Activated naive CD8-positive, alpha-beta T cell treated with anti-CD3 and anti-CD28 coated beads, Interleukin-2, amount 50 U/mL, for 16 hours (primary cell): Measurements from ENCODE around the gene JMJD1C.
A peak's percentile ranks its signal among the peaks of the same experiment; 100 is the strongest.

Source experiments
- DNase-seq: peaks from one replicate; pipeline ENCODE4 v3.0.0-alpha.2; 2020; ENCODE audit warnings: low read depth, low spot score

Gene JMJD1C

DNA sequence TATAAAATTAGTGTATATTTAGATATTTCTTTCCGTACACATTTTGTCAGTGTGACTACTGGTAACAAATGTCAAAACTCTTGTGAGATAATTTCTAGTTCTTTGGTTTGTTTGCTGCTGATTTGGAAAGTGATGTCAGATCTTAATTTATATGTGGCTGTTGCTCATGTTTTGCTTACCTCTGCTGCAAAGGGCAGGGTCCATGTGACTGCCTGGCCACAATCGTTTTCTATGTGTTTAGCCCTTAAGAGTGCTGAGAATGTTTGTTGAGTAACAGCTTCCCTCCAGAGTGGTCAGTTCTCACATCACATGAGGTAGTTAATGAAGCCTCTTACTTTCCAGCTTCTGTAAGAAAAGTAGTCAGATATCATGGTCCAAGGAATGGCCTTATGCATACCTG lies 328.5 kb downstream of the JMJD1C start:
- DNase-seq = no peak

DNA sequence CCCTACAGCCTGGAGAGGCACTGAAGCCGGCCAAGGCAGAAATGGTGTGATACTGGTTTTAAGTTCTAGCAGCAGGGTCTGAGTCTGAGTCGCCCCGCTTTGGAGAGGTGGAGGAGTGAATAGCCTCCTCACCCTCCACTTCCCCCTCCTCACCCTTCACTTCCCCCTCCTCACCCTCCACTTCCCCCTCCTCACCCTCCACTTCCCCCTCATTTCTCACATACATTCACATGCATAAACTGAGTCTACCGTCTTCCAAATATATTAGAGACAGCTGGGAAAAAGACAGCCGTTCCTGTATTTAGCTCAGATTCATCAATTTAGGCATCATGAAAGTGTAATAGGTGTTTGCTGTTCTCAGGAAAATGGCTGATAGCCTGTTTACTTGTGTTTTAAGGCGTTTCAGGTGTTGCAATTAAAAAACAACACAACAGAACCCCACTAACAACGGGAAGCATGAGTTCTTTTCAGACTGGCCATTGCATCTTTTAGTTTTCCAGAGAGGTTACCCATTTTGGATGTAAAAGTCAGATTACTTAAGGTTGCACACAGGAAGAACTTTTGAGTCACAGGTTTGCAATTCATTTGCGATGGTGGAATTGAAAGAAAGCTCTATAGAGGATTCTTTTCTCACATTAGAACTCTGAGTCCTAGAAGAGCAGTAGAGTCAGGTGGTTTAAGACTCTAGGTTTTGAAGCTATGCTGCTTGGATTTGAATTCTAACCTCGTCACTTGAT lies 331.8 kb downstream of the JMJD1C start:
- DNase-seq = no peak

DNA sequence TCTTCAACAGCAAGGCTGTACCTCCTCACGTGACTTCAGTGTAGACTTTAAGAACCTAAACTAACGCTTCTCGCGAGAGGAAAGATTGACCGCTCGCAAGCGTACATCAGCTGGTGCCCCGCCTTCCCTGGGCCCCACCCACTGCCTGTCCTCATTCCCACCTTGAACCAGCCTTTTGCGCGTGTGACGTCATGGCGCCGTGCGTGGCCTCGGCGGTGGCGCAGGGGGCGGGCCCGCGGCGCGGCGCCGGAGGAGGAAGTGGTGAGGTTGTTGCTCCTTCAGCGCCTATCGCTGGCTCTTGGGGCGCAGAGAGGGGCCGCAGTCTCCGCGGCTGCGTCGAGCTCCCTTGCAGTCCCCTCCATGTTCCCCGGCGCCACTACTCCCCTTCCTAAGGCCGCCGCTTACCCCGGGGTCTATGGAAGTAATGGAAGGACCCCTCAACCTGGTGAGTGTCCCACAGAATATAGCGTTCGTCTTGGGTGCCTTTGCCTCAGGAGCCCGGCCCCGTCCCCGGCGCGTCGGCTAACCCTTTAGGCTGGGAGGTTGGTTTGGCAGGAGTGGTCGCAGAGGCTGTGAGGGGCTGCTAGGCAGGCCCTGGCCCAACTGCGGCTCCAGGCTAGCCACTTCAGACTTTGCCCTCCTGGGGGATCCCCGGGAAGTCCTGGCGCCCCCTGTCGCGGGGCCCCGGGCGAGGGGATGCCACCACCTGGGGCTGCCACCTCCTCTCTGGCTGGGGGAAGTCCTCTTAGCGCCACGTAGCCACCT lies 332.5 kb downstream of the JMJD1C start, which contains the start of gene NRBF2:
NRBF2 (plus strand) TSS at position 273 of the 765 bp plus-strand sequence; CDS start at position 416, 143 bp downstream.
- DNase-seq = peak; percentile 93

DNA sequence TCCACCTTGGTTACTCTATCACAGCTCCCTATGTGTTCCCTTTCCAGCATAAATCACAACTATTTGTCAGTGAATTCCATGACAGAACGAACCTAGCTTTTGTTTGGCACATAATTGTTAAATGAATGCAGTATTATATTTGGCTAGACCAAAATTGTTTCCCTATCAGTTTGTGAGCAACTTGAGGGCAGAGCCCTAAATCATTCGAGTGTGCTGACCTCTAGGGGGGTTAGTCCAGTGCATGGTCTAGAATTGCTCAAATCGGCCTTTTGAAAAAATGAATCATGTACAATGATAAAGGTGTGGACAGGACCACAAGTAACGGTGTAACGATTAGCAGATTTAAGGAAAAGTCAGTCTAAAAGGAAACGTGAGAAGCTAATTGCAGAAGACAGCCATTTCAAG lies 333.1 kb downstream of the JMJD1C start:
- DNase-seq = no peak

DNA sequence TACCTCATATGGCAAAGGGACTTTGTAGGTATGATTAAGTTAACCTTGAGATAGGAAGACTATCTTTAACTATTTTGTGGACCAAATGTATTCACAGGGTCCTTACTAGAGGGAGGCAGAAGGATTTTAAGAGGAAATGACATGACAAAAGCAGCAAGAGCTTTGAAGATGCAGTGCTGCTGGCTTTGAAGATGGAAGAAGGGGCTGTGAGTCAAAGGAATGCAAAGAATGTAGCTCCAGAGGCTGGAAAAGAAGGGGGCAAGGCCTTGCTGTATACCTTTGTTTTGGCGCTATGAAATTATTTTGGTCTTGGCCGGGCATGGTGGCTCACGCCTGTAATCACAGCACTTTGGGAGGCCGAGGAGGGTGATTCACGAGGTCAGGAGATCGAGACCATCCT lies 335.9 kb downstream of the JMJD1C start:
- DNase-seq = no peak

DNA sequence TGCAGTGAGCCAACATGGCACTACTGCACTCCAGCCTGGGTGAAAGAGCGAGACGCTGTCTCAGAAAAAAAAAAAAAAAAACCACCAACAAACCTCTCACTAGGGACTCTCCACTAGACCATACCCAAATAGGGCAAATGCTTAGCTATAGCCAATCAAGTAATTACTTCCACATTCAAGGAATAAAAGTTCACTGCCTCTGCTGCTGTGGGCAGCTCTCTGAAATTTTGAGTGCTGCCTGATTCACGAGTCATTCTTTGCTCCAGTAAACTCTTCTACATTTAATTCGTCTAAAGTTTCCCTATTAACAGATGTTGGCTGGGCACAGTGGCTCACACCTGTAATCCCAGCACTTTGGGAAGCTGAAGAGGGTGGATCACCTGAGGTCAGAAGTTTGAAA lies 337.3 kb downstream of the JMJD1C start:
- no peak for DNase-seq

DNA sequence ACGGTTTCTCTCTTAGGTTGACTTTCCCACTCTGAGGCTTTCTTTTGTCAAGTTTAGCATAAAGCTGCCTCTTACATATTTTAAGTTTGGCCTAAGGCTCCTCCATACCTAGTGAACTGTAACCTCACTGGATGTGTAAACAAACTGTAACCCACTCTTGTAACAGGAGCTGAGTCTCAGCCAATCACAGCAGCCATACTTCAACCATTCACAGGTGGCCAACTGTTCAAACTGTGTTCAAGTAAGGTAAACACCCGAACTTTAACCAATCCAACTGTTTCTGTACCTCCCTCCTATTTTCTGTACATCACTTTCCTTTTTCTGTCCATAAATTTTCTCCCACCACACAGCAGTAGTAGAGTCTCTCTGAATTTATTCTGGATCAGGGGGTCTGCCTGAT lies 340.3 kb downstream of the JMJD1C start:
- no peak for DNase-seq

DNA sequence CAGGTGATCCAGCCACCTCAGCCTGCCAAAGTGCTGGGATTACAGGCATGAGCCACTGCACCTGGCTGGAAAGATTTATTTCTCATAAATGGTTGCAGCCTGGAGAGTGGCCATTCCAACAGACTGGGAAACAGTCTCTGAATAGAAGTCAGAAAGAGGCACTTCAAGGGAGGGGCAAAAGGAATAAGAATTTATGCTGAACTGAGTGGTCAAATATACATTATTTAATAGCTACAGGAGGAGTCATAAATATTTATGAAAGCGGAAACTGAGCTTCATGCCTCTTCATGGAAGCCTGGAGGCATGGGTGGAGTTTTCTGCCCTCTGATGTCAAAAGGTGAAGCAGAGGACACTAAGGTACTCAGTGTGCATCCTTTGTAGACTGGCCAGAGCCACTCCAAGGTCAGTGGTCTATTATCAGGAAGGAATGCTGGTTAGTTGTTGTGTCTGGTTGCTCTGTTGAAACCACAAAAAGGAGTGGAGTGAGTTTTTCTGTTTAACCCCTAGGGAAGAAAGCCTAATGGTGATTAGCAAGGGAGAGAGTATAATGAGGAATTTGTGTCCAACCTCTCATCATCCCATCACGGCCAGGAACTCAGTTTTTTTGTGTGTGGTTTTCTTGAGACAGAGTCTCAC lies 341.9 kb downstream of the JMJD1C start:
- DNase-seq = no peak

DNA sequence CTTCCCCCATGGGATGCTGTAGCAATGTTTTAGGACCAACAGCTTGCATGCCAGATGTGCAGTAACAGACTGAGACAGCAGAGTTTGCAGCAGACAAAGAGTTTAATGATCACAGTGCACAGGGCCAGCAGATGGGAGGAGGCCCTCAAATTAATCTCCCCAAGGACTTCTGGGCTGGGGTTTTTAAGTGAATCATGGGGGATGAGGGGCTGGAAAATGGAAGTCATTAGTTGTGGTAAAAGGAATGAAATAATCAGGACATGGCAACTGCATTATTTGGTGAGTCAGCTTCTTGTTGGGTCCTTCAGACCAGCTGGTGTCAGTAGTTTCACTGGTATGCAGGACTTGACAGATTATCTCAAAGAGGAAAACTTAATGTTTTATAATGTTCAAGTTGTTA lies 345.2 kb downstream of the JMJD1C start:
- no peak for DNase-seq

DNA sequence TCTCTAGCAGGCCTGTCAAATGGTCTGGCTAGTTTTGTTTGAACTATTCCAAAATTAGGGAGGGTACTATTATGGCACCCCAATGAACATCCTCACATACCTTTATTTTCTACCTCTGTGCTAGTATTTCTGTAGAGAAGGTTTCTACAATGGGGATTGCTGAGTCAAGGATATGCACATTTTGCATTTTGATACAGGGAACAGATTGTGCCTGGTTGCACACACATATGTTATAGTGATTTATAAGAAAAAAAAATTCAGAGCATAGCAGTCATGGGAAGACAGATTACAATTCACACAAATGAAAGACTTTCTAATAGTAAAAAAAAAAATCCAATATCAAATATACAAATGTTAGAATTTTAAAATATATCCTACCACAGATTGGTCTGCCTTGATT lies 346.7 kb downstream of the JMJD1C start:
- no peak for DNase-seq
